ENCODE results near the gene INIP. TPM values are rescaled to one million over a fixed set of nuclear protein-coding genes. Genes with fewer than 3 reads are reported as not detected.
"Not testable (repeated sequence)": the region's sequence is repeated elsewhere in the genome, so short reads cannot be mapped to it uniquely, and the experiment has no call there.

INIP gene
- total RNA-seq, 1 donor from 2014 or later, result 15.1 TPM

DNA sequence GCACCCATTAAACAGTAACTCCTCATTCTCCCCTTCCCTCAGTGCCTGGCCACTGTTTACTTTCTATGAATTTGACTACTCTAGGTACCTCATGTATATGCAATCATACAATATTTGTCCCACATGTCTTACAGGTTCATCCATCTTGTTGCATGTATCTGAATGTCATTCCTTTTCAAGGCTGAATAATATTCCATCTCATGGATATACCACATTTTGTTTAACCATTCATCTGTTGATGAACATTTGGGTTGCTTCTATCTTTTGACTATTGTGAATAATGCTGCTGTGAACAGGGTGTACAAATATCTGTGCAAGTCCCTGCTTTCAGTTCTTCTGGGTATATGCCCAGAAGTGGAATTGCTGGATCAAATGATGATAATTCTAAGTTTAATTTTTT lies 40.9 kb downstream of the INIP start:
- no peak for DNase-seq (ENCODE audit: low read depth in 2 of 2)

DNA sequence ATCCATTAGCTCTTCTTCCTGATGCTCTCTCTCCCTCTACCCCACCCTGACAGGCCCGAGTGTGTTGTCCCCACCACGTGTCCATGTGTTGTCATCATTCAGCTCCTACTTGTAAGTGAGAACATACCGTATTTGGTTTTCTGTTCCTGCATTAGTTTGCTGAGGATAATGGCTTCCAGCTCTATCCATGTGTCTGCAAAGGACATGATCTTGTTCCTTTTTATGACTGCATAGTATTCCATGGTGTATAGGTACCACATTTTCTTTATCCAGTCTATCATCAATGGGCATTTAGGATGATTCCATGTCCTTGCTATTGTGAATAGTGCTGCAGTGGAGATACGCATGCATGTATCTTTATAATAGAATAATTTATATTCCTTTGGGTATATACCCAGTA lies 44.7 kb downstream of the INIP start:
- not testable (repeated sequence) for DNase-seq (ENCODE audit: low read depth in 2 of 2)

DNA sequence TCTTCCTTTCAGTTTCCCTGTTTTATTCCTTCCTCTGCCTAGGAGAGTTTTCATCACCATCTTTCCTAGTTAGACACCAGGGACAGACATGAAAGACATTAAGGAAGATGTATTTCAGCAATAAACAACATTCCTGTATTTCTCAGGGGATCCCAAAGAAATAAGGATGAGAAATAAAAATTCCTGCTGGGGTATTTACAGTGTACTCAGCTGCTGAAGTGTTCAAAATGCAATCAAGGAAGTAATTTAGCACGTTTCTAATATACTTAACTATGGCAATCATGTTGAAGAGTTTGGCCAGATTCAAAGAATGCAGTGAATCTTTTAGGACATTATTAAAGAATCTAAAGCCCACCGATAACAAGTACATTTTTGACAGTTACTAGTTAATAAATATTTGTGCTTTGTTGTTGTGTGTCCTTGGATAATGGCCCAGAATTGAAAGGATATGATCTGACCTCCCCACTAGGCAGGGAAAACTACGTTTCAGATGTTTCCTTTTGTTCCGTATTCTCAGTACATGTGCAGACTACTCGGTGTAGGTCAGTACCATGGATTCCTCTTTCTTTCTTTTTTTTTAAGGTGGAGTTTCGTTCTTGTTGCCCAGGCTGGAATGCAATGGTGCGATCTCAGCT lies 46.8 kb downstream of the INIP start:
- DNase-seq (ENCODE audit: low read depth in 2 of 2), result peak; percentile 30 to 59

DNA sequence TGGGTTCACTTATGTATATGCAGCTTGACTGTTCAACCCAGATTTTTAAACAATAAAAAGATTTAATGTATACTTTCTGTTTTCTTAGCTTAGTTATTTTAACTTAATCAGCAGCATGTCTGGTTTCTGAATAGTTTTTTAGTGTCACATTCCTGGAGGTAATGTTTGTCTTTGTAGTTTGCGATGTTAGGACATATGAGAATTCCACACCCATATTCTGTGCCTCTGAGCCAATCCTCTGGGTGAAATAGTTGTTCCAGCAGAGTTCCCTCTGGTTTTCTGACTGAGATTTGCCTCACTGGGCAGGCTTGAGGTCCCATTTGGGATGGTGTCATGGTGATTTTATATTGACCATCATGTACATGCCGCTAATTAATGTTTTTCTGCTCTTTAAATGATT lies 48.6 kb downstream of the INIP start:
- no peak for DNase-seq (ENCODE audit: low read depth in 2 of 2)

DNA sequence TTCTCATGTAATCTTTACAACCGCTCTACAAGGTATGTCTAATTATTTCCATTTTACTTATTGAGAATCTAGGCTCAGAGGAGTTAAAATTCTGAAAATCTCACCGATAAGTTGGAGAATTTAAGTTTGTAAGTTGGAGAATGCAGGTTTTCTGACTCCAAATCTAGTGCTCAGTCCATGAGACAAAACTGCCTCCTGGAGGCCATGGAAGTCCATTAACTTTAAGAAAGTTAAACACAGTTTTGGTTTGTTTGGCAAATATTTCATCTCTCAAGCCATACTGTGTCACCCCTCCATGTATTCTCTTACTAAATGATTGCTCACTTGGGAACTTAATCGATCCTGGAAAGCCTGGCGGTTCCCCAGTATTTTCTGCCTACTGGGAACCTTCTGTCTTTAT lies 52.6 kb downstream of the INIP start:
- DNase-seq (ENCODE audit: low read depth in 2 of 2), result peak; percentile 4 to 12

DNA sequence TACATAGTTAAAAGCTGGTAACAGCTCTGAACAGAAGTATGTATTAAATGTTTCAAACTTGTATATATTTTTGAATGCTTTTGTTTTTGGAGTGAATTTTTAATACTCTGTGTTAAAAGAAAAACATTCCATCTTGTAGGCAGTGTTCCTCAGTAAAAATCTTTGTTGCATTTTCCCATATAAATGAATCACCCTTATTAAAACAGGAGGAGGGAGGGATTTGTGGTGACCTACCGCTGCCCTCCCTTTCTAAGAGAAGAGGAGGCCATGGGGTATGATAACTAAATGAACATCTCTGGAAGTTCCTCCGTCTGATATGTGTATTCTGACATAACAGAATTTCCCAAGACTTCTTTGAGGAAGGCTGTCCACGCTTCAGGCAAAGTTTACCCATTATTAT lies 53.4 kb downstream of the INIP start:
- no peak for DNase-seq (ENCODE audit: low read depth in 2 of 2)

DNA sequence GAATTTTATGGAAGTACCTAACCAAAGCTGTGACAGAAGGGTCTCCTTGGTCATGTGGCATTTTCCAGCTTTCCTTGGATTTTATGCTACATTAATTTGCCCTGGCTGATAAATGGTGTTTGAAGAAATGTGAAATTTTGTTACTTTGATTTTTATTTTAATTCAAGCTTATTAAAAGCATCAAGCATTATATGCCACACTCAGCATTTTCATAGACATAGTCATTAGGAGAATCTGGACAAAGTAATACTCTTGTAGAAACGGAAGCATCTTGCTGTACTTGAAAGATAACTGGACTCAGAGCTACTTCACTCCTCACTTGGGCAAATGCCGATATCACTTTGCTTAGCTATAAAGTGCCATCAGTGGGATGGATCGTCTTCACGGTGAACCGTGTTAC lies 54.2 kb downstream of the INIP start:
- DNase-seq (ENCODE audit: low read depth in 2 of 2), result no peak

DNA sequence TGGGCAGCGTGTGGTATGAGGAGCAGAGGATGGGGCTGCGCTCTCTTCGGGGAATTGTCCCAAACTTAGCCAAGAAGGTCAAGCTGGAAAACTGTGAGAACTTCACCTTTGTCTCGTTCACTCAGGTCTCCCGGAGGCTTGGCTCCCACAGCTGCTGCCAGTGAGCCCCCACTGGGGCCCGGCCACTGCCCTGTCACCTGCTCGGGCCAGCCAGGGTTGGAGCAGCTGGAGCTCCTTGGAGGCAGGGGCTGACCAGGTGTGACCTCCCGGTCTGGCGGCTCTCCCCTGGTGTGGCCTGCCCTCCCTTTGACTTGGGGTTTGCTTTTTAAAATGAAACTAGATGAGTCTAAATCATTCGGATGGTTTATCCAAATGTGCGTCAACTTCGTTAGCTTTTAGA lies 58.0 kb downstream of the INIP start:
- no peak for DNase-seq (ENCODE audit: low read depth in 2 of 2)

DNA sequence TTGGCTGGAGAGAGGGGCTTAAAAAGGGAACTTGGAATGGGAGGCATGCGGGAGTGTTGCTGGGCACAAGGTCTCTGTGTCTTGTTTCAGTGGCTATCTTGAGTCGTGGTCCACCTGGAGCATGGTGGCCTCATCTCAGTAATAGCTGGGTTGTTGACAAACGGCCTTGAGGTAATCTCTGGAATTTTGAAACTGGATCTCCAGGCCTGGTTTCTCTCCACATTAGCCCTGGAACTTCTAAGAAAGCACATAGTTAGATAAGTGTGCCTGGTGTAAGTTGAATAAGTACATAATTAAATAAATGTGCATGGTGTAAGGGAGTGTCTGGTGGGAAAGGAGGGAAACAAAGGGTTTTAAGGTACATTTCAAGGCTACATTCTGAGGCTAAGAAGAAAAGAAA lies 62.2 kb downstream of the INIP start:
- no peak for DNase-seq (ENCODE audit: low read depth in 2 of 2)

DNA sequence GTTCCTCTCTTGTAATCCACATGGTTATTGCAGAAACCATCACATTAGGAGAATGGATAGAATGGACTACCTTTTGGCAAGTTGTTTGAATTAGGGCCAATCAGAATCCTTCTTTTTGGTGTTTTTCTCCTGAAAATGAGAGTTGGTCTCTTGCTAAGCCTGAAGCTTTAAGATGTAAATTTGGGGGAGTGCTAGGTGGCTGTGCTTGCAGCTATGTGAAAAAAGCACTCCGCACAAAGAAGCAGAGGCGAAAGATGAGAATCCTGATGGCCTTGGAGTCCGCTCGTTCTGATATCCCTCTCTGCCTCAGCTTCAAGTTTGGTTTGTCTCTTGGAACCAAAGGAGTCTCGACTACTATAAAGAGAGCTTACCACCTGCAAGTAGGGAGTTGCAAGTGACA lies 63.6 kb downstream of the INIP start:
- DNase-seq (ENCODE audit: low read depth in 2 of 2), result no peak

DNA sequence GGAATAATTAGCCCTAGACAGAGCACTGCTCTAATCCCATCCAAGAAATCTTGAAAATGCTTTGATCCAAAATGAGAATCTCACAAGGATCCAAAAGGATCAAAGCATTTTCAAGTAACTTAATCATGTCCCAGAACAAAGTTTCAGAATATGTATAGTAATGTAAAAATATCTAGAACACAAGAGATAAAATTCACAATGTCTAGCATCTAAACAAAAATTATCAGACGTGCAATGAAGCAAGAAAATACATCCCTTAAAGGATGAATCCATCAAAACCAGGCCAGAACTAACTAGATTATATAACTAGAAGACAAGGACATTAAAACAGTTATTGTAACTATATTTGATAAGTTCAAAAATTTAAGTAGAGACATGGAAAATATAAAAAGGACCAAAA lies 69.3 kb downstream of the INIP start:
- no peak for DNase-seq (ENCODE audit: low read depth in 2 of 2)

DNA sequence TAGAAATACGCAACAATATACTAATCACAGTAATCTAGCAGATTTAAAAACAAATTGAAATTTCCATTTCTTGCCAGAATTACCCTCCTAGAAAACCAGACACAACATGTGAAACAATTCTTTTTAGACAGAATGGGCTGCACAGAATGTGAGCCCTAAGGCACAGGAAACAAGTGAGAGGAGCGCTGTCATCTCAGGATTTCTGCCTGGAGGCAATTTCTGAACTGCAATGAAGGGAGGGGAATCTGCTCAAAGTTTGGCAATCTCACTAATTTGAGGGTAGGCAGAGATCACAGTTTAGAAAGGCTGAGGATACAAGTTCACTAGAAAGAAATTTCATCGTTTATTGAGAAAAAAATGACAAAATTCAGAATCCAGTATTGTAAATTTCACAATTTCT lies 70.3 kb downstream of the INIP start:
- no peak for DNase-seq (ENCODE audit: low read depth in 2 of 2)

DNA sequence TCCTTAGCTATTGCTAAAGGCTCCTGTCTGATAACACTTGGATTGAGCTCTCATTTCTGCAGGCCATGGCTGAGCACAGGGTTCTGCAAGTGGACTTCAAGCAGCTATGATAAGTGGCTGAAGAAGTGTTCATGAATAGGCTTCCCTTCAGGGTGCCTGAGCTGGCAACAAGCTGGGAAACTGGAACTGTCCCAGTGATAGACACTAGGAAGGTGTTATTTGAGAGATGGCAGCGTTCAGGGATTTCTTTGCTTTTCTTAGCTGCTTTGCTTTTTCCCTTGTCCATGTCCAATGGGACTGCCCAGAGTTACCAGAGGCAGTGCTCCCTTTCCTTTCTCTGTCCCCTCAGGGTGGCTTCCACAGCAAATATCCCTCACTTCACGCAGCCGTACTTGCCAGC lies 75.8 kb downstream of the INIP start:
- DNase-seq (ENCODE audit: low read depth in 2 of 2), result no peak

DNA sequence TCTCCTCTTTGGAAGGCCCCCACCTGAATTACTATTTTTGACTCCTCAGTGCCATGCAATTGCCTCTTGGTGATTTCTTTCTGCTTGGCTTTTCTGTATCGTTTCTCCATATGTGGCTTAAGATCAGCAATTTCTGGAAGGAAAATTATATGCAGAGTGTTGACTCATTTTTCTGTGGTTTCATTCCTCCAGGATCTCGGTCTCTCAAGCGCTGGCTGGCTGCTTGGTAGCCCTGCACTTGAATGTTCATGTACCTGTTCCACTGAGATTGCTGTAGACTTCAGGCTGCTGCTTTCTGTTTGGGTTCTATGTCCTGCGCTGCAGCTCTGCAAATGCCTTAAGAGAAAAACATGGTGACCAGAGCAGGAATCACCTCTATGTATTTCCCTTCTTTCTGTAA lies 77.6 kb downstream of the INIP start:
- no peak for DNase-seq (ENCODE audit: low read depth in 2 of 2)

Other genes with a start within 250 kb of the INIP start
- 0.65 and 1.6 TPM in 2 replicates for gene KIAA1958, start 231.3 kb downstream of the INIP start, total RNA-seq
- 5.2 and 7.5 TPM in 2 replicates for gene SNX30, start 32.6 kb upstream of the INIP start, total RNA-seq
- not detected in 2 replicates for gene SLC46A2, start 172.8 kb upstream of the INIP start, total RNA-seq

Data from lung microvascular endothelial cell (primary cell).